NCI-H446 treated with DMSO at 0.1 percent for 48 hours (cell line): ENCODE data around the gene ZBTB16.

Source experiments
- DNase-seq: peaks from one replicate; lab custom pipeline; 2025; lab: John Stamatoyannopoulos, UW

ZBTB16 gene

DNA sequence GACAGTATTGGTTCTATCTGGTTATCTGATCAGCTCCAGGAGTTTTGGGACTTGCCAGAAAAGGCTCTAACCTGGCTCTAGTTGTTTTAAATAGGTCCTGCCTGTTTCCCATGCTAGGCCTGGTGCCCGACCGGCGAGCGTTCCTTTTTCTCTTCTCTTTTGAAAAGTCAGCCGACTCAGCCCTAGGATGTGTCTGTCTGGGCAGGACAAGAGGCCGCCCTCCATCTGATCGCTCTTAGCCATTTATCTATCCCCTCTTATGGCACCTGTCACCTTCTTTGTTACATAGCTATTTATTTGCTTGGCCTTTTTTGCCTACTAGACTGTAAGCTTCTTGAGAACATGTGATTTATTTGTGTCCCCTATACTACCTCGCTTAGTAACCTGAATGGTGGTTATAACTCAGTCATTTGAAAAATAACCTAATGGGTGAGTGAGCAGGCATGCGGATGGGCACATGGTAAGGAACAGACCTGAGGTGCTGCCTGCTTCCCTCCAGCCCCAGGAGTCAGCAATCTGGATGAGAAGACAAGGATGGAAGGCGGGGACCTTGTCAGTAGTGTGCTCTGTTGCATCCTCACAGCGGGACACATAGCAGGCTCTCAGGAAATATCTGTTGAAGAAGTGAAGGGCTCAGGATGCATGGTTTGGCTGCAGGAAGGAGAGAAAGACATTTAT, 108.4 kb downstream of the ZBTB16 start:
- DNase-seq = no peak

DNA sequence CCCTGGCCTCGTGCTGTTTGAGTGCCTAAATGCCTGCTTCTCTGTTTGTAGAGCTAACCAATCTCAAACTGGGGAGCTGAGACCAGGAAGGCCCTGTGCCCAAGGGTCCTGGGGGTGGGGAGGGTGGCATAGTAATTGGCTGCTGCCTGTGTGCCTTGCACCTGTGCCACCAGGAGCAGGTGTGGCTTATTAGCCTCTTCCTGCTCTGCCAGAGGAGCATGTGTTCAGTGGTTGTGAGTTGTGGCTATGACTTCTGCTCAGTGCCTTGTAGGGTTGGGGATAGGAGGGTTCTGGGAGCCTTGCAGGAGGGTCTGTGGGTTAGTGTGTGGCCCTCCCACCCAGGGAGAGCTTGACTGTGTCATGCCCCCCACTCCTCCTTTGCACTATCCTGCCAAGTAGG, 109.2 kb downstream of the ZBTB16 start:
- DNase-seq = no peak

DNA sequence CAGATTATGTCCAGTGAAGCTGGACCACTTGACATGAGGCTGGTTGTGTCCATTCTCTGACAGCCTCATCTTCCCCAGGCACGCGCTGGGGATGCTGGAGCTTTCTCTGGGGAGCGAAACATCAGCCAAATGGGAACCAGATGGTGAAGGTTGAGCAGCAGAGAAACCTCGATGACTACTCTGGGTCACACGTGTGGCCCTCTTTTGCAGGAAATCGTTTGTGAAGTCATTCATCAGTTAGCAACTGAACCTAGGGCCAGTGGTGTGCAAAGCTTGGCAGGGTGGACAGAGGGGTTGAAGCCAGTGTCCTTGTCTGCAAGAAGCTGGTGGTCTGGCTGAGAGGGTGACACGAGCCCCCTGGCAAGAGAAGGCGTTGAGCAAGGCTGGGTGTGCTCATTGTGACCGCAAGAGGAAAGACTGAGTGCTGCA, 109.8 kb downstream of the ZBTB16 start:
- no peak for DNase-seq

DNA sequence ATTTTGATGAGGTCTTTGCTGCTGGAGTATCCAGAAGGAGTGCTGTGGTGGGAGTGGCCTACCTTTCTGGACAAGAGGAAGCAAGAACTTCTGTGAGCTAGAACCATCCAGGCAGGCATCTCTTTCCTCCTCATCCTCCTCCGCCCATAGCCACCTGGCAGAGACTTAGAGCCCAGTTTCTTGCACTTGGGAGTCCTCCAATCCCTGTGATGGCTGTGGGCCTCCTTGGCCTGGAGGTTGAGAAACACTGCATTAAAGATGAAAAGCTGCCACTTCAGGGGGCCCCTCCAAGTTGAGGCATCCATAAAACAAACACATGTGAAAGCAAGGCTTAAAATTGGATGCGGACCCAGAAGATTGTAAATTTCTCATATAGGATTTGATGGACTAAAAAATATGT, 110.3 kb downstream of the ZBTB16 start:
- DNase-seq = no peak

DNA sequence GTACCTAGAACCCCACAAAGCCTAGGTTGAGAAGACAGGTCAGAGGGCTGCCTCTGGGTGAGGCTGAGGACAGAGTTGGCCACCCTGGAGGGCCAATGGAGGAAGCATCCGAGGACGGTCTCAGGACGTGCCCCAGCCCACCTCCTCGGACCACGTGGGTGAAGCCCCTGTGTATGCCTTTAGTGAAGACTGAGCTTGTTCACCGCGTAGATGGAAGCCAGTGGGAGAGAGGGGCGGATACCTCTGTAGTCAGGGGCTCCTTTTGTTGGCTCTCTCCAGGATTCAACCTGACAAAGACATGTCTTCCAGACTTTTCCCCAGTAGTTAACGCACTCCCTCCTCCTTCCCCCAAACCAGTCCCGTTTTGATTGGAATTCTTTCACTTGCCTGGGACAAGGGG, 110.7 kb downstream of the ZBTB16 start:
- no peak for DNase-seq

DNA sequence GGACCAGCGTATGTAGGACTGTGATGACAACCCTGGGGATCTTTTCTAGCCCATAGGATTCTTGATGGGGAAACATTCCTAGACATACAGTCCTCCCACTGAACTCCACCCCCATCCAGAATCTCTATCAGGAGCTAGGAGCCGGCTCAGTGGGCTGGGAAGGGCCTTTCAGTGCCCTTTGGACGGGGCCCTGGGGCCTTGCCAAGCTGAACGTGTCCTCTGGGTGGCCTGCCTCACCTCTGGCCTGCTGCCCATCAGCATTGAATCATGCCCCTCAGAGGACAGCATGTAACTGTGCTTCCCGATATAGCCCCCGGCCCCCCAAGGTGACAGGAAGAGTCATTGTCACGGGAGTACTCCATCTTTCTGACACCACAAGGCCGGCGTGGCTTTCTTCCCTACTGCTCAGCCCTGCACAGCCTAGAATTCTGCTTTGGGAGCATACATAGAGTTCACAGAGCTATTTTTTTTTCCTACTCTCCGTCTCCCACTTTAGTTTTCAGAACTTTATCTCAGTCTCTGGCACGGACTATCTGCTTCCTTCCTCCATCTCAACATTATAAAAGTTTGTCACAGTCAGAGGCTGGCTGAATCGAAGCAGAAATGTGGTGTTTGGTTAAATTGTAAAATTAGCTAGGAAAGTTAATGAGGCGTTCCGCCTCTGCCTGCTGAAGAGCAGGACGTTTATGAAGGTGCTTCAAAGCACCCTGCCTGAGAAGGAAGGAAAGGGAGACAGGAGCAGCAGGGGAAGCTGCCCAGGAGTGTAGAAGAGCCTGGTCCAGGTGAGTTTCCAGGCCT, 111.9 kb downstream of the ZBTB16 start:
- DNase-seq = no peak

DNA sequence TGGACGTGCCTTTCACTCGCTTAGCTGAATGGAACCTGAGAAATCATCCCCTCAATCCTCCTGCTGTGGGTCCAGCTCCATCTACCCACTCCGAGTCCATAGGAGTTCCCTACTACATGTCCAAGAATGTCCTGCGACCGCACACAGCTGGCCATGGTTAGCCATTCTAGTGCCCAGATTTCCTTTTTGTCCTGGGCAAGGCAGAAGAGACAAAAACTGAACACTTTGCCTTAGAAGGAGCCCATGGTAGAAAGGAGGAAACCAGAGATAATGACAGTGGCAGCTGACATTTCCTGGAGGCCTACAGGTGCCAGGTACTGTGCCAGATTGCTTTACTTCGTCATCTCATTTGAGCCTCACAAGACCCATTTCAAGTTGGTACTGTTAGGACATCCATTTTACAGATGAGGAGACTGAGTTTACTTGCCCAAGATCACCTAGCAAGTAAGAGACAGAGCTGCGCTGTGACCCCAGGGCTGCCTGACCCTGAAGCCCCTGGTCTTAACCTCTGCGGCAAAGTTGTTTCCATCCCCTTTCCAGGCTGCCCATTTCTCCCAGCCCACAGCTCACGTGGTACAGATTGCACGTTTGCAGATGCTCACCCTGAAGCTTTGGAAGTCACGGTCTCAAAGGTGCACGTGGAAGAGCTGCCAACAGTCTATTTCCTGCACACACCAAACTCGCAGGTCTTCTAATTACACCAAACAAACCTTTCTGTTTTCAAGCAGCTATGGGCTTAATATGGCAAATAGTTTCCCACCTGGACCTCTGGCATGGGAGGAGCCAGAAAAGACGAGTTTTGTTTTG, 112.7 kb downstream of the ZBTB16 start:
- DNase-seq = no peak

DNA sequence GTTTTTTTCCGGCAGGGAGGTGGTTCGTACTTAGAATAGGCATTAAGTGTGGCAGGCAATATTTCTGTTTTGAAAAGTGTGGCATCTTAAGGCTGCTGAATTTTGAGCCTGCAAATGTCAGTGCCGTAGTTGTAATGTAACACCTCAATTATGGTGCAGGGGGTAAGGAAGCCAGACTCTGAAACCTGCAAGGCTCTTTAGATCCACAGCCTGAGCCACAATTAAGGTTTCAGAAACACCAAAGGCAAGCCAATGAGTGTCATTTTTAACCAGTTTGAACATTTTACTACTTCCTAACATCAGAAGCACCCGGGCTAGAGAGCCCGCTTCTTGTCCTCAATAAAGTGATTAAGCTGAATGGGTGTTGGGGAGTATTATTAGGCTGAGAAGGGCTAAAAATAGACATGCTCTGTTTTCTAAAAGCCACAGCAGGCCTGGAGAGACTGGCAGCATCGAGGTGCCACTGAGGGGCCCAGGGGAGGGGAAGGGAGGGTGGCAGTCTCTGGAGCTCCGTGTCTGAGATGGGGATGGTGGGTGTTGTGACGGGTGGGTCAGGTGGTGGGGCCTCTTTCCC, 113.4 kb downstream of the ZBTB16 start:
- DNase-seq = no peak

DNA sequence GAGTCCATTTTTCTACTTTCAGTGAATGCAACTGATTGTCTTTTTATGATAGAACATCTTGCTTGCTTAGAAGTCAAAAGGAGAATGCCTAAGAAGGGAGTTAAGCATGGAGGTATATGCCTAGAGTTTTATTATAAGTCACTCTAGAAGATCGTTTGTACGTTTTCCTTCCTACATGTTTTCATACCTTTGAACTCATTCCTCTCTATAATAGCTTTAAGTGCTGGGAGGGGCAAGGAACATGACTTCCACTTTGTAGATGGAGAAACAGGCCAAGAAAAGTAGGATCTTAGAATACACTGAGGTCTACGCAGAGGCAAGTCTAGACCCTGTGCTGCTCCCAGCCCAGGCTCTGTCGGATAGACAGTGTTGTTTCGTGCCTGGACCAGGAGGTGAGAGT, 114.3 kb downstream of the ZBTB16 start:
- no peak for DNase-seq

DNA sequence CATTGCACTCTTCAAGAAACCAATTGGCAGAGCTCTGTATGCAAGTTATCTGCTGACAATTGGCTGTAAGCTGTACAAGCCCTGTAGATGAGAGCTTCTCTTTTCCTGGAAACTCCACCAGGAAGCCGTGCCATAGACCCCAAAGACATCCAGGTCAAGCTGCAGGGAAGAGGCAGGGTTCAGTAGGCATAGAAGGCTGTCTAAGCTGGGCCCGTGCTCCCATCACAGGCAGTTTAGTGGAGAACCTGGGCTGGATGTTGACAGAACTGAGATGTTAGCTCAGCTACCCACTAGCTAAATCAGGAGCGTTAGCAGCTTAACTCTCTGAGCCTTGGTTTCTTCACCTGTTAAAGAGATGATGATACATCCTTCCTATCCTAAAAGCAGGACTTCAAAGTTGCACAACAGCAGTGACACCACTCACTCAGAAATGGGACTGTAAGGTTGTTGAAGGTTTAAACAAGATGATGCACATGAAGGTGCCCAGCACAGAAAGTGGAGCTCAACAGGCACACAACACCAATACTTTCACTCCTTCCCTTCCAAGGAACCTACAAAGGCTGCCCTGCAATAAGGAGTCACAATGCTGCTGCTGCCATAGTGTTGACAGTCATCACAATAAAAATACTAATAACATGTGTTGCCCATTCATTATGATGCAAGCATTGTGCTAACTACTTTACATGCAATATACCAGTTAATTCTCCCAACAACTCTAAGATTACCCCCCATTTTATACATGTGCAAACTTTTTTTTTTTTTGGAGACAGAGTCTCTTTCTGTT, 115.4 kb downstream of the ZBTB16 start:
- DNase-seq = no peak

DNA sequence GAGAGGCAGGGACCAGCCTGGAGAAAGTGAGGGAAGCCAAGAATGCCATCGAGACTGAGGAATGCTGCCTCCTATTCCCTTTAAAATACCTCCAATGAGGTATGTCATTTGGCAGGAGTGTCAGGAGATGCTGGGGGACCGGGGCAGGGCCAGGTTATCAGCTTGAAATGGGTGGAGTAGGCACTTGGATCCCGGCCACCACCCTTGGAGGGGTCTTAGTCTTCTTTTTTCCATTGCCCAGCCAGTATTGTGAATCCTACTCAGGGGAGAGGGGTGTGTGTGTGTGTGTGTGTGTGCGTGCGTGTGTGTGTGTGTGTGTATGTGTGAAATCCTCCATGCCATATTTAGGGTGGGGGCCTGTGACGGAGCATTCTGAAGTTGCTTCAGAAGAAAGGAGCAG, 116.2 kb downstream of the ZBTB16 start:
- no peak for DNase-seq

DNA sequence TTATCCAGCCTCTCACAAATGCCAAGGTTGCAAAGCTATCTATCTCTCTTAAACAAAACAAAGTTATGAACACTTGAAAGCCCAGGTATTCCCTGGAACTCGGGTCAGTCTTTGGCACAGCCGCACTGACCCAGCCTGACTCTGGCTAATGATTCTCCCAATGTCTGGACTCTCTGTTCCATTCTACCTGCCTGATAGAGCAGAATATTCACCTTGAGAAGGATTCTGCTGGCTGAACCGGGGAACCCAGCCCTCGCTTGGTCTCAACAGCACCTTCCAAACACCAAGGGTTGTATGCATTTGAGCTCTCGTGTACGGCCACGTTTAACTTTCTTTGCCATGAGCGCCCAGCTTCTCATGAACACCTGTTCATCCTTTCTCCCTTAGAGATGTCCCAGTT, 116.8 kb downstream of the ZBTB16 start:
- no peak for DNase-seq

DNA sequence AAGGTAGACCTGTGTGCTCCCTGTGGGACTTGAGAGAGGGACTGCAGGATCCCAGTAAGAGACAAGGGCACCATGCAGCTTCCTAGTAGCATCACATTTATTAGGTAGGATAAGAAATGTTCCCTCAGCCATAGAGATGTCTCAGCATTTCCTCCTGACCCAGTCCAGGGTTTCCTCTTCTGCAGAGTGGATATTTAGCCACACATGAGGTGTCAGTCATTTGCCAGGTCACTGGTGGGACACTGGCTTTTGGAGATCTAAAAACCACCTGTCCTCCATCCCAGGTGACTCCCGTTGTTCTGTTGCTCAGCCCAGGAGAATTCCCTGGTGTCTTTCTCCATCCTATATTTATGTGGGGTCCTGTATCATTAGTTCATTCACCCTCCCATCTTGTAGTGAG, 119.1 kb downstream of the ZBTB16 start:
- no peak for DNase-seq

DNA sequence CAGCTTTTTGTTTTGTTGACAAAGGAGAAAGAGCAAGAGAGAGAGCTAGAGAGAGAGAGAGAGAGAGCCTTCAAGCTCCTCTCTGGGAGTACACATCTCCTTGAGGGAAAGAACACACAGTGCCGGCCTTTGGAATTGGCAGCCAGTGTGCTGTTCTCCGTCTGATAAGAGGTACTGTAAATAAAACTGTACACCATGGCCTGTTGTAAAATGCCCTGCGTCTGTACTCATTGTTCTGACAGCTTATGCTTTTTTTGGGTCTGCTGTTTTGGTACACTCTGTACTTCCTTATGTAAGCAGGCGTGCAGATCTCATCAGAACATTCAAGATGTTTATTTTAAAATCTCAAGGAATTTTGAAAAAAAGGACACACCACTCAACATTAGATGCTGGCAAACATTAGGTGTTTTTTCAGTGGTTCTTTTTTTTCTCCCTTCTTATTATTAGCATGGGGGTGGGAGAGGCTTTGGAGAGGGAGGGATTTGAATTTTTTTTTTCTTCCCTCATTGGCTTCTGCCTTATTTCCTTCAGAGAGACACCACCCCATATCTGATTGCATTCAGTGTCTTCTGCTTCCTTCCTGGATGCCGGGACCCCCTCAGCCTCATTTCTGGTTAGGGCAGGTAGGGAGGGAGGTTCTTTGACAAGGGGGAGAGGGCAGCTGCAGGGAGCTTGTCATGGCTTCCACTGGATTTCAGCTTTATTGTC, 119.9 kb downstream of the ZBTB16 start:
- no peak for DNase-seq

DNA sequence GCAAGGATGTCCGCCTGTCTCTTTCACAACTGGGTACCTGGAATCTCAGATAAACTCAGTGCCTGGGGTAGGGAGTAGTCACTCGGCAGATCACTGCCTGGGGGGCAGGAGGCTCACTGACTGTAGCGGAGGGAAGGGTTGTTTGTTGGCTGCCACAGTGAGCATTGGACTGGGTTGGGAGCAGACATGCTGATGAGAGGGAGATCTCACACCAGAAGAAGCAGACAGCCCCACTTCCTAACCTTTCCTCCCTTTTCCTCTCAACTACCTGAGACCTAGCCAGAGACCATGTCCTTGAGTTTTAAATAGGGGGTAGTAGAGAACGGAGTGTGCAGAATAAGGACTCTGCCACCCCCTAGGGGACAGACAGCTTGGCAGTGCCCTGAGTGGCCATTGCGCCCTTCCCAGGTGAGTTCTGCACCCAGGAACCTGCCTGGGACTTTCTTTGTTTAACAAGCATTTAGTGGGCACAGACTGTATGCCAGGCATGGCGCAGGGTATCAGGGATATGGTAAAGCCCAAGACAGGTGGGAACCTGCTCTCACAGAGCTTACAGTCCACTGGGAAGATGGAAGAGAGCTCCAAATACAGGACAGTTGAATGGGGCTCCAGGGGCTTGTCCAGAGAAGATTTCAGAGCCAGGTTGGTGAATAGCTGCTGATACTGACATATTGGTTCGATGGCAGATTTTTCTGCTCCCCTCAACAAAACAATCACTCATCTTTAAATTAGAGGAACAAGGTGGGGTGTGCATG, 121.0 kb downstream of the ZBTB16 start:
- DNase-seq = peak; percentile 8

DNA sequence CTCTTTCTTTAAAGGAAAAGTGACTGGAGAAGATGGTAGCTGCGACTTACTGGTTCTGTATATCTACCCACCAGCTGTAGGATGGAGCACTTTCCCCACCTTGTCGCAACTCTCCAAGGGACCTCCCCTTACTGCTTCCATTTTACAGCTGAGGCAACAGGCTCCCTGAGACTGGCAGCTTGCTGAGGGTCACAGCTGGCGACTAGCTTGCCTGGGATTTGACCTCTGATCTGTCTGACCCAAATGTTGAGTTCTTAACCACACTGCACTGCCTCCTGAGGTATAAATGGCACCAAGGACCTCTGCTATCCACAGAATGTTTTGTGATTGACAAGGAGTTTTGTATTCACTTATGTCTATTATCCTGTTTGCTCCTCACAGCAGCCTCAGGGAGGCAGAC, 121.7 kb downstream of the ZBTB16 start:
- no peak for DNase-seq

DNA sequence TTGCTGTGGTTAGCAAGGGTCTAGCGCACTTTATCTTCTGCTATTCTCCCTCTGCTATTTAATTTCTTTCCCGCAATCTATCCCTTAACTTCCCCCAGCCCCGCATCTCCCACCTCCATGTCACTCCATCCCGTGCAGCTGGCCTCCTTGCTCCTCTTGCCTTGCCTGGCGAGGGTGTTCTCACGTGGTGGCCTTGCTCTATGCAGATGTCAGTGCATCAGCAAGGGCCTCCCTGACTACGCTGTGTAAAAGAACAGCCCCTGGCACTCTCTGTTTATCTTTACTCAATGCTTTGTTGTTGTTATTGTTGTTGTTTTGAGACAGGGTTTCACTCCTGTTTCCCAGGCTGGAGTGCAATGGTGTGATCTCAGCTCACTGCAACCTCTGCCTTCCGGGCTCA, 122.2 kb downstream of the ZBTB16 start:
- DNase-seq = no peak

DNA sequence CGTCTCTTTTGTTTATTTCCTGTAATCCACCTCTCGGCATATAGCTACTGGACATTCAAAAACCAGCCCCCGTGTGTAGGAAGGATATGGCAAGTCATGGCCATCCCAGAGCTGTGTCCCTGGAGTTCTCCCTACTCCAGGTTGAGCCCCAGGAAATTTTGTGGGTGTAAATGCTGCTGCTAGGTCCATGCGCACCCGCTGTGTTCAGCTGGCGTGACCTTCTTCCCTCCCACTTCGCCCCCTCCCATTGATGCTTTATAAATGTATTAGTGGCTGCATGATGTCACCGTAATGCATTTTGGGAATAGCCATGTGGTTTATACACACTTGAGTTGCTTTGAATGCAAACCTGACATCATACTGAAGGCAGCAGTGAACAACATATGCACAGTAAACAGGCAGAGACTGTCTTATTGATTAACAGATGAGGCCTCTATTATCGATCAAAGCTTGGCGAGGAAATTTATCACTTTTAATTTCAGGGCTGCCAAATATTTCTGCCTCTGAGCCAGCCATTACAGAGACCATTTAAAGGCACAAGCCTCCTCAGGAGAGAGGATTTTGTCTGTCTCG, 123.0 kb downstream of the ZBTB16 start:
- DNase-seq = peak; percentile 73

DNA sequence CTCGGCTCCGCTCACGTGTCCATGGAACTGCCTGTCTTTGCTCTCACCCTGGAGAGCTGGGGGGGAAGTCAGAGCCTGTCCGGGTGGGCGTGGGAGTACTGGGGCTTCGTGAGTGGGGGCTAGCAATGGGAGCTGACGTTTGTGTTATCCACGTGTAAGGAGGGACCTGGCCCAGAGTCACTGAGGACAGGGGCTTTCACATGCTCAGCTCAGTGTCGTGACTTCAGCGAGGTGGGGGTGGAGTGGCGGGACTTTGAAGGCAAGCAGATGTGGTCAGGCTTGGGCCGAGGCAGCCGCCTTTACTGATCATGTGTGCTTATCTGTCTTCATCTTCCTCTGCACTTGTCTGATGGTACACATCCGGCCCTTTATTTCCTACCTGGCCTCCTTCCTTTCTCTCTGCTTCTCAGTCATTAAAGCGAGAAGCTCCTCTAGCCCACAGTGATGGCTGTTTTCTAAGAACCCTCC, 123.6 kb downstream of the ZBTB16 start:
- DNase-seq = no peak

DNA sequence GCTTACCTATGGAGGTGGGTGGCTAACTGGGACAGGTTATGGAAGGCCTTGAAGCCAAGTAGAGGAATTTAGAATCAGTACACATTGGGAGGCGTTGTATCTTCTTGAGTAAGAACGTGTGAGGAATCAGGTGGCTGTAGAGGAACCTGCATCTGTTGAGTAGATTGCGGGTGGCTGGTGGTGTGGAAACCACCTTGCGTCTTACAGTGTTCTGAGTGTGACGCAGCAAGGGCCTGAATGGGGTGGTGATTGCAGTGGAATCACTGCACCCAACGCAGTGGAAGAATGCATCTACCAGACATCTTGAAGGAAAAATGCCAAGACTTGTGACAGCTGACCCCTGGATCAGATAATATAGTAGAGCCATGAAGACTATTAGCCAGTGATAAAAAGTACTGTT, 125.9 kb downstream of the ZBTB16 start:
- DNase-seq = no peak
